Activated T-helper 17 cell treated with anti-CD3 and anti-CD28 coated beads, Interleukin-2, amount 50 U/mL, for 72 hours (primary cell): ENCODE results near the gene HHATL. TPM values are rescaled to one million over a fixed set of nuclear protein-coding genes. Genes with fewer than 3 reads are reported as not detected.
A peak's percentile ranks its signal among the peaks of the same experiment; 100 is the strongest.

ENCODE experiments used
- ATAC-seq: fragments of 150-1000 bp; cut with Tn5 transposase; replicated peaks from 2 replicates; pipeline ENCODE4 v1.10.0; 2021; ENCODE audit warnings: mild to moderate bottlenecking, moderate library complexity
- H3K27ac Mint-ChIP-seq: one replicate; pipeline ENCODE4 v1.8.0; 2022; ENCODE audit warnings: mixed read lengths
- H3K27me3 Mint-ChIP-seq: one replicate; pipeline ENCODE4 v1.8.0; 2022; ENCODE audit warnings: mixed read lengths
- H3K36me3 Mint-ChIP-seq: one replicate; pipeline ENCODE4 v1.8.0; 2022; ENCODE audit warnings: low read depth, mild to moderate bottlenecking, mixed read lengths
- H3K4me1 Mint-ChIP-seq: one replicate; pipeline ENCODE4 v1.8.0; 2022; ENCODE audit warnings: mixed read lengths
- H3K4me3 Mint-ChIP-seq: one replicate; pipeline ENCODE4 v1.8.0; 2022; ENCODE audit warnings: mild to moderate bottlenecking, mixed read lengths
- H3K9me3 Mint-ChIP-seq: one replicate; pipeline ENCODE4 v1.8.0; 2022; ENCODE audit warnings: mixed read lengths
- total RNA-seq, 2 donors: library from RNA; stranded (reverse); gene quantifications; one replicate each; pipeline ENCODE4 v1.2.3, GENCODE V29; 2022

The HHATL gene
- total RNA-seq, 2 donors from 2014 or later, result not detected

- H3K4me1 Mint-ChIP-seq, result no peaks in the 10 kb centered on the region
- peaks cover 9% of the 10 kb centered on the region for H3K27me3 Mint-ChIP-seq
- H3K9me3 Mint-ChIP-seq, result no peaks in the 10 kb centered on the region
- no peak overlapping the region for H3K4me3 Mint-ChIP-seq
- no peaks in the 10 kb centered on the region for H3K36me3 Mint-ChIP-seq
- no peak overlapping the region for H3K27ac Mint-ChIP-seq
- no peak for ATAC-seq
Observed at GRCh38 chr3:42689421-42690014, 13.1 kb downstream of the HHATL start.

GRCh38 chr3:42688487-42689420 is 13.8 kb downstream of the HHATL start:
- Mint-ChIP-seq H3K36me3 (no peaks in the 10 kb centered on the region), H3K9me3 (no peaks in the 10 kb centered on the region), H3K27me3 (peaks cover 9% of the 10 kb centered on the region), H3K4me1 (no peaks in the 10 kb centered on the region), H3K27ac (no peak overlapping the region), H3K4me3 (no peak overlapping the region)
- ATAC-seq, result no peak

- H3K4me3 Mint-ChIP-seq, result no peak overlapping the region
- ATAC-seq, result no peak
- no peak overlapping the region for H3K27ac Mint-ChIP-seq
- peaks cover under 1% of the 10 kb centered on the region for H3K4me1 Mint-ChIP-seq
- peaks cover 11% of the 10 kb centered on the region for H3K27me3 Mint-ChIP-seq
- no peaks in the 10 kb centered on the region for H3K9me3 Mint-ChIP-seq
- no peaks in the 10 kb centered on the region for H3K36me3 Mint-ChIP-seq
Observed at GRCh38 chr3:42688016-42688415, 14.6 kb downstream of the HHATL start.

- H3K27ac Mint-ChIP-seq, result no peak overlapping the region
- no peak for ATAC-seq
- no peaks in the 10 kb centered on the region for H3K9me3 Mint-ChIP-seq
- no peak overlapping the region for H3K4me3 Mint-ChIP-seq
- no peaks in the 10 kb centered on the region for H3K36me3 Mint-ChIP-seq
- peaks cover 4% of the 10 kb centered on the region for H3K4me1 Mint-ChIP-seq
- peaks cover 15% of the 10 kb centered on the region for H3K27me3 Mint-ChIP-seq
Observed at GRCh38 chr3:42686832-42687650, 15.6 kb downstream of the HHATL start.

GRCh38 chr3:42685891-42686820 is 16.4 kb downstream of the HHATL start:
- Mint-ChIP-seq H3K36me3 (no peaks in the 10 kb centered on the region), H3K4me3 (peak overlapping the region; percentile 41), H3K4me1 (peaks cover 4% of the 10 kb centered on the region), H3K9me3 (no peaks in the 10 kb centered on the region), H3K27me3 (peaks cover 19% of the 10 kb centered on the region), H3K27ac (no peak overlapping the region)
- no peak for ATAC-seq

- Mint-ChIP-seq H3K4me1 (peaks cover 5% of the 10 kb centered on the region), H3K9me3 (no peaks in the 10 kb centered on the region), H3K27ac (peak within 1 kb of the TSS; percentile 51), H3K27me3 (peaks cover 19% of the 10 kb centered on the region), H3K4me3 (peak within 1 kb of the TSS; percentile 41), H3K36me3 (no peaks in the 10 kb centered on the region)
- no peak for ATAC-seq
Observed at GRCh38 chr3:42685363-42685881, 17.2 kb downstream of the HHATL start, which contains the start of gene KLHL40. Gene KLHL40, plus strand, starts transcription at chr3:42685537. Its CDS starts 82 bp downstream, at chr3:42685619.

DNA sequence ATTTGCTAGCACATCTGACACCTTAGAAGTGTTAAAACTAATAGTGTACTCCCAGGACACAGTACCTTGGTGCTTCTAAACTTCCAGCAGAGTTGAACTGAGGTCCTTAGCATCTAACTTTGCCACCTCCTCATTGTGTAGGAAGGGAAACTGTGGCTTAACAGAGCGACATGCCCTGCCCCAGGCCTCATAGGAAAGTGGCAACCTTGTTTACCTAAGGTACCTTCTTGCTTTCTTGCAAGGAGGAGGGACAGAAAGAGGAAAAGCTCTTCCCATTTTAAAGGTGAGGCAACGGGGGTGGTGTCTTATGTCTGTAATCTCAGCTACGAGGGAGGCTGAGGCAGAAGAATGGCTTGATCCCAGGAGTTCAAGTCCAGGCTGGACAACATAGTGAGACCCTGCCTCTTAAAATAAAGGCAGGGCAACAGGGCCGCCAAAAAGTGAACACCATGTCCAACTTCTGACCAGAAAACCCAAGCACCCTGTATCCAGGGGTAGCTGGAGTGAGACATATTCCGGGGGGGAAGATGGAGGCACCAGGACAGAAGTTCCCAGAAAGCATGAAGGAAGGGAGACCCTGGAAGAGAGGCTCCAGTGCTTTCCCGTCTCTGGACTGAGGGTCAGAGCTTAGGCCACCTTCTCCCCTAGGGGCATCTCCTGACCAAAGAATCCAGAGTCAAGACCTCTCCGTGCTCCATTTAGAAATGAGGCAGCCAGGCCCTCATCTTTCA is 17.8 kb downstream of the HHATL start:
- Mint-ChIP-seq H3K9me3 (no peaks in the 10 kb centered on the region), H3K4me1 (peaks cover 11% of the 10 kb centered on the region), H3K36me3 (no peaks in the 10 kb centered on the region), H3K27ac (no peak overlapping the region), H3K4me3 (peak overlapping the region; percentile 39), H3K27me3 (peaks cover 19% of the 10 kb centered on the region)
- ATAC-seq, result no peak

- peak overlapping the region; percentile 51 for H3K27ac Mint-ChIP-seq
- peak overlapping the region; percentile 39 for H3K4me3 Mint-ChIP-seq
- no peaks in the 10 kb centered on the region for H3K36me3 Mint-ChIP-seq
- H3K9me3 Mint-ChIP-seq, result peaks cover 1% of the 10 kb centered on the region
- peaks cover 12% of the 10 kb centered on the region for H3K4me1 Mint-ChIP-seq
- ATAC-seq, result peak; percentile 90
- H3K27me3 Mint-ChIP-seq, result peaks cover 19% of the 10 kb centered on the region
Observed at GRCh38 chr3:42683875-42684598, 18.6 kb downstream of the HHATL start.

GRCh38 chr3:42682301-42683070 is 20.1 kb downstream of the HHATL start:
- H3K27me3 Mint-ChIP-seq, result peaks cover 19% of the 10 kb centered on the region
- no peaks in the 10 kb centered on the region for H3K36me3 Mint-ChIP-seq
- H3K9me3 Mint-ChIP-seq, result peaks cover 10% of the 10 kb centered on the region
- no peak overlapping the region for H3K4me3 Mint-ChIP-seq
- peaks cover 16% of the 10 kb centered on the region for H3K4me1 Mint-ChIP-seq
- no peak for ATAC-seq
- peak overlapping the region; percentile 71 for H3K27ac Mint-ChIP-seq

DNA sequence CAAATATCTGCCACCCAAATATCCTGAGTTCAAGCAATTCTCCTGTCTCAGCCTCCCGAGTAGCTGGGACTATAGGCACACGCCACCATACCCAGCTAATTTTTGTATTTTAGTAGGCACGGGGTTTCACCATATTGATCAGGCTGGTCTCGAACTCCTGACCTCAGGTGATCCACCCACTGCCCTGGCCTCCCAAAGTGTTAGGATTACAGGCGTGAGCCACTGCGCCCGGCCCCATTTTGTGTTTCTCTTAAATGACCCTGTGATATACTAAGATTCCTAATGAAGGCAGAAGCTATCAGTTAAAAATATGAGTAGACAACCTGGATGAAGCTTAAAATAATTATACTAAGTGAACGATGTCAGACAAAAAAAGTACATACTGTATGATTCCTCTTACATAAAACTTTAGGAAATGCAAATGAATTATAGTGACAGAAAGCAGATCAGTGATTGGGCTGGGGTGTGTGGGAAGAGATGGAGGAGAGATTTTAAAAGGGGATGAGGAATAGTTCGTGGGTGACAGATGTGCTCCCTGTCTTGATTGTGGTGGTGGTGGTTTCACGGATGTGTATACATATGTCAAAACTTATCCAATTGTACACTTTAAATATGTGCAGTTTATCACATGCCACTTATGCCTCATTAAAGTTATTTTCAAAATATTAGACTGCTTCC is 21.1 kb downstream of the HHATL start:
- no peak for ATAC-seq
- Mint-ChIP-seq H3K27me3 (peaks cover 13% of the 10 kb centered on the region), H3K36me3 (no peaks in the 10 kb centered on the region), H3K4me3 (no peak overlapping the region), H3K4me1 (peaks cover 16% of the 10 kb centered on the region), H3K27ac (no peak overlapping the region), H3K9me3 (peaks cover 16% of the 10 kb centered on the region)

- peaks cover 11% of the 10 kb centered on the region for H3K27me3 Mint-ChIP-seq
- no peak overlapping the region for H3K27ac Mint-ChIP-seq
- H3K4me1 Mint-ChIP-seq, result peaks cover 16% of the 10 kb centered on the region
- H3K36me3 Mint-ChIP-seq, result no peaks in the 10 kb centered on the region
- no peak for ATAC-seq
- H3K4me3 Mint-ChIP-seq, result no peak overlapping the region
- H3K9me3 Mint-ChIP-seq, result peaks cover 17% of the 10 kb centered on the region
Observed at GRCh38 chr3:42680806-42681205, 21.8 kb downstream of the HHATL start.
